PC-9 (cell line): Measurements from ENCODE around the gene NISCH.

Experiments used
- EZH2 ChIP-seq: fragments of 200-600 bp; sonication (generic); IDR thresholded peaks from 2 replicates; pipeline ENCODE4 v1.8.0; 2017; ENCODE audit warnings: antibody characterized with exemption, low read depth
- TF ChIP-seq, protein P1 (sequence below): fragments of 200-600 bp; sonication (generic); conservative IDR thresholded peaks from 2 replicates; pipeline ENCODE4 v1.6.1; 2017; ENCODE audit warnings: mixed run types, antibody characterized with exemption, mild to moderate bottlenecking, moderate library complexity

DNA sequence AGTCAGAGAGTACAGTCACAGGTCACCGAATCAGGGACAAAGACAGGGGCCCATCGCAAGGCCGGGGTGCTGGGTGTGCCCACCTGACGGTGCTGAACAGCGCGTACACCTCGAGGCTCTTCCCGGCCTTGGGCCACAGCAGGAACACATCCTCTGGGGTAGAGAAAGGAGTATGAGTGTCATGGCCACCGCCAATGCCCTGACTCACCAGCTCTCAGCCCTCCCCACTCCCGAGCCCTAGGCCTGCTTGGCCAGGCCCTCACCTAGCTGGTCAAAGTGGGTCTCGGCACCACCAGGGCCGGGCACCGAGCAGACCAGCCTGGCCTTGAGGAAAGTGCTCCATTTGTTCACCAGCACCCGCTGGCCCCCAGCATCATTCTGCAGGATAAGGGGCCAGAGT lies 14.7 kb upstream of the NISCH start:
- no peak for TF ChIP-seq EZH2
- TF ChIP-seq, protein P1, sequence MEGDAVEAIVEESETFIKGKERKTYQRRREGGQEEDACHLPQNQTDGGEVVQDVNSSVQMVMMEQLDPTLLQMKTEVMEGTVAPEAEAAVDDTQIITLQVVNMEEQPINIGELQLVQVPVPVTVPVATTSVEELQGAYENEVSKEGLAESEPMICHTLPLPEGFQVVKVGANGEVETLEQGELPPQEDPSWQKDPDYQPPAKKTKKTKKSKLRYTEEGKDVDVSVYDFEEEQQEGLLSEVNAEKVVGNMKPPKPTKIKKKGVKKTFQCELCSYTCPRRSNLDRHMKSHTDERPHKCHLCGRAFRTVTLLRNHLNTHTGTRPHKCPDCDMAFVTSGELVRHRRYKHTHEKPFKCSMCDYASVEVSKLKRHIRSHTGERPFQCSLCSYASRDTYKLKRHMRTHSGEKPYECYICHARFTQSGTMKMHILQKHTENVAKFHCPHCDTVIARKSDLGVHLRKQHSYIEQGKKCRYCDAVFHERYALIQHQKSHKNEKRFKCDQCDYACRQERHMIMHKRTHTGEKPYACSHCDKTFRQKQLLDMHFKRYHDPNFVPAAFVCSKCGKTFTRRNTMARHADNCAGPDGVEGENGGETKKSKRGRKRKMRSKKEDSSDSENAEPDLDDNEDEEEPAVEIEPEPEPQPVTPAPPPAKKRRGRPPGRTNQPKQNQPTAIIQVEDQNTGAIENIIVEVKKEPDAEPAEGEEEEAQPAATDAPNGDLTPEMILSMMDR = no peak
